ENCODE measurements around the gene AKNA.

DNA sequence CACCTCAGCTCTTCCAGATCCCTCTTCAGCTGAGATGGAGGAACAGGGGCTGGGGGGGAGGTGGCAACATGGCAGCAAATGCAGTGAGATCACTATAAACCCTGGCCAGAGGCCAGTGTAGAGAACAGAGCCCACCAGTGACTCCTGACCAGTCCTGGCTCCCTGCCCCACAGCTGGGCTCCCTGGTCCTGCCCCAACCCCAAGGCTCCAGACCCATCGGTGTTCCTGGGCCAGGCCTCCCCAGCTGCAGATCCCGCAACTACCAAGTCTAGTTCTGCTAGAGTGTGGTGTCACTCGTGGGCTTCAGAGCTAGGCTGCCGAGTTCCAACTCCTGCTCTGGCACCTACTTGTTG, 16.8 kb downstream of the AKNA start:
- TF ChIP-seq POLR2AphosphoS5 (IDR thresholded peaks at IDR 0.05; ENCODE audit: low read depth, low read length): no peak
- no peak for TF ChIP-seq TAF1 (IDR thresholded peaks at IDR 0.05; ENCODE audit: low read depth, low read length)
- no peak for TF ChIP-seq POLR2A (IDR thresholded peaks at IDR 0.05; ENCODE audit: low read depth, low read length)
- no peak for TF ChIP-seq SPI1 (IDR thresholded peaks at IDR 0.05; ENCODE audit: low read depth, low read length)
- TF ChIP-seq POU2F2 (IDR thresholded peaks at IDR 0.05; ENCODE audit: low read depth, low read length): no peak
